ENCODE data around the gene ZNF181. TPM values are rescaled to one million over a fixed set of nuclear protein-coding genes. Genes with fewer than 3 reads are reported as not detected.

ZNF181 gene
- total and polyA plus RNA-seq, 2 experiments from 2014 or later = 7.4 to 18.9 TPM

GRCh38 chr19:34794066-34794960, 60.3 kb downstream of the ZNF181 start (continued):
- TF ChIP-seq ZNF462 (CRISPR knock-in tag; IDR thresholded peaks at IDR 0.05) = no peak

Other genes starting within 250 kb of the ZNF181 start
- 0.28 TPM in 1 of 2 replicates, not detected in the other for gene SCGB2B2, start 57.1 kb upstream of the ZNF181 start, total RNA-seq (2014; rRNA removed; shearing (Covaris generic))
- not detected in 2 replicates for gene SCGB2B2, start 57.1 kb upstream of the ZNF181 start, polyA plus RNA-seq (2016; fragmentation: Nextera tagmentation; extraction: Ambion mirVana)
- 24.8 and 27.4 TPM in 2 replicates for gene ZNF302, start 56.6 kb upstream of the ZNF181 start, total RNA-seq (2014; rRNA removed; shearing (Covaris generic))
- gene ZNF302, start 56.6 kb upstream of the ZNF181 start, polyA plus RNA-seq (2016; fragmentation: Nextera tagmentation; extraction: Ambion mirVana) = 13.9 and 16.6 TPM in 2 replicates
- gene ZNF599, start 39.0 kb downstream of the ZNF181 start, total RNA-seq (2014; rRNA removed; shearing (Covaris generic)) = 5.2 and 6.0 TPM in 2 replicates
- gene ZNF599, start 39.0 kb downstream of the ZNF181 start, polyA plus RNA-seq (2016; fragmentation: Nextera tagmentation; extraction: Ambion mirVana) = 3.6 and 4.6 TPM in 2 replicates
- gene ZNF30, start 192.7 kb downstream of the ZNF181 start, total RNA-seq (2014; rRNA removed; shearing (Covaris generic)) = 4.0 and 18.7 TPM in 2 replicates
- 3.3 and 4.1 TPM in 2 replicates for gene ZNF30, start 192.7 kb downstream of the ZNF181 start, polyA plus RNA-seq (2016; fragmentation: Nextera tagmentation; extraction: Ambion mirVana)
- gene ZNF792, start 230.0 kb downstream of the ZNF181 start, total RNA-seq (2014; rRNA removed; shearing (Covaris generic)) = 8.8 and 12.8 TPM in 2 replicates
- gene ZNF792, start 230.0 kb downstream of the ZNF181 start, polyA plus RNA-seq (2016; fragmentation: Nextera tagmentation; extraction: Ambion mirVana) = 1.3 and 1.6 TPM in 2 replicates